GM18505 (cell line): ENCODE data around the gene PCGF1.

Experiments
- ATAC-seq: cut with Tn5 transposase; IDR thresholded peaks from one replicate; pipeline ENCODE4 v1.9.1; 2021; ENCODE audit not compliant: unreplicated experiment
- POLR2A ChIP-seq: IDR thresholded peaks from 4 replicates; pipeline ENCODE4 v1.6.1; 2011; ENCODE audit warnings: borderline replicate concordance; ENCODE audit not compliant: insufficient read depth, insufficient read length; ENCODE audit errors: extremely low read depth

The PCGF1 gene

GRCh38 chr2:74530239-74531187 is 23.0 kb upstream of the PCGF1 start:
- no peak for ATAC-seq

GRCh38 chr2:74529357-74530238 is 22.1 kb upstream of the PCGF1 start, which contains the start of the genes AUP1 and HTRA2:
TSS of gene AUP1 (minus strand) at chr2:74529706. CDS start at chr2:74529629, 77 bp downstream.
TSS of gene HTRA2 (plus strand) at chr2:74529933. CDS start at chr2:74530007, 74 bp downstream.
- peak; percentile 93 for TF ChIP-seq POLR2A
- peak; percentile 77 for ATAC-seq

More at GRCh38 chr2:74530239-74531187, 23.0 kb upstream of the PCGF1 start:
- peak; percentile 72 for TF ChIP-seq POLR2A

- TF ChIP-seq POLR2A: no peak
- peak; percentile 14 for ATAC-seq
Observed at GRCh38 chr2:74528600-74529356, 21.3 kb upstream of the PCGF1 start.

DNA sequence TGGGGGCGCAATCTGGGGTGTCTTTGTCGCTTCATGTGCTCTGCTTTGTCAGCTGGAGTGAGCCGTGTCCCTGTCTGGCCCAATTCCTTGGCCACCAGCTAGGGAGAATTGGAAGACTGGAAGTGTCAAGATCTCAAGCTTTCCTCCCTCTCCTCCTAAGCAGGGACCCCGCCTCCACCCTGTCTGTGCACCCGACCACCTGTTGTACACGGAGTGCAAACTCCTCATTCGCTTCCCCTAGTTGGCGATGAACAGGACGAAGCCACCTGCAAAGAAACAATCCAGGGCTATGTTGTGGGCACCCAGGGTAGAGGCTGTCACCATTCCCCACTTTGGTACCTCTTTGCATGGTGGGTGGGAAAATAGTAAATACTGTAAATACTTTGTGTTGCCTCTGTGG is 20.2 kb upstream of the PCGF1 start:
- no peak for ATAC-seq
- no peak for TF ChIP-seq POLR2A

- no peak for ATAC-seq
- no peak for TF ChIP-seq POLR2A
Observed at GRCh38 chr2:74526649-74527230, 19.2 kb upstream of the PCGF1 start.

- ATAC-seq: no peak
- no peak for TF ChIP-seq POLR2A
Observed at GRCh38 chr2:74525717-74526648, 18.5 kb upstream of the PCGF1 start, which contains the start of gene DQX1. TSS of gene DQX1 (minus strand) at chr2:74526231. CDS start at chr2:74525729, 502 bp downstream.

DNA sequence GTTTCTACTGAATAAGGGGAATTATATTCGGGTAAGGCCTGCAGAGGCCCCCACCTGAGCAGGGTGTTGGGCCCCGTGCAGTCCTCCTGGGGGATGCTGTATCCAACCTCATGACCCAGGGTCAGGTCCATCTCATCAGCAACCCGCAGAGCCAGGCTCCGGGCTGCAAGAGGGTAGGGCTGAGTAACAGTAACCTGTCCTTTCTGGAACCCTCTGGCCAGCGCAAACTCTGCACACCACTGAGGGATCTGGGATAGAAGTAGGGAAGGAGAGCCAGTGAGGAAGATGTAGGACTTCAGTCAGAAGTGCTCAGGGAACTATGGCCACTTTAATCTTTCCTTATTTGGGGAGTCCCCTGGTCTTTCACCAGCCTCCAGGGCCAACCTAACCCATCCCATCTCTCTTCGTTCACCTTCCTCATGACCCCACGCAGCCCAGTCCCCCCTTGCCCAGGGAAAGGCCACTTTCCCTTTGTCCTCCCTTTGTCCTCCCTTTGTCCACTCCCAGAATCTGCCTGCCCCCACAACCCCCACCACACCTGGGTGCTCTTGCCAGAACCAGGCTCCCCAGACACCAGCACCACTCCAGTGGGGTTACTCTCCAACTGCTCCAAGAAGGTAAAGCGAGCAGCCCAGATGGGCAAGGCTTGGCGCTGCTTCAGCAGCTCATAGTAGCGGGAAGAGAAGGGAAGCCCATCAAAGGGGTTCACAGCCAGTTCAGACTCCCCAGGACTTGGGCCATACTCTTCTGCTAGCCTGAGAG is 17.6 kb upstream of the PCGF1 start:
- no peak for TF ChIP-seq POLR2A
- no peak for ATAC-seq

- no peak for TF ChIP-seq POLR2A
Observed at GRCh38 chr2:74524005-74524404, 16.5 kb upstream of the PCGF1 start.

GRCh38 chr2:74522516-74522915 is 15.0 kb upstream of the PCGF1 start:
- ATAC-seq: no peak
- TF ChIP-seq POLR2A: no peak

More at GRCh38 chr2:74524005-74524404, 16.5 kb upstream of the PCGF1 start:
- ATAC-seq: no peak

- TF ChIP-seq POLR2A: no peak
- no peak for ATAC-seq
Observed at GRCh38 chr2:74516650-74517049, 9.2 kb upstream of the PCGF1 start.

GRCh38 chr2:74515981-74516633 is 8.6 kb upstream of the PCGF1 start:
- no peak for ATAC-seq
- no peak for TF ChIP-seq POLR2A
